ENCODE data around the gene MCC.

MCC gene

DNA sequence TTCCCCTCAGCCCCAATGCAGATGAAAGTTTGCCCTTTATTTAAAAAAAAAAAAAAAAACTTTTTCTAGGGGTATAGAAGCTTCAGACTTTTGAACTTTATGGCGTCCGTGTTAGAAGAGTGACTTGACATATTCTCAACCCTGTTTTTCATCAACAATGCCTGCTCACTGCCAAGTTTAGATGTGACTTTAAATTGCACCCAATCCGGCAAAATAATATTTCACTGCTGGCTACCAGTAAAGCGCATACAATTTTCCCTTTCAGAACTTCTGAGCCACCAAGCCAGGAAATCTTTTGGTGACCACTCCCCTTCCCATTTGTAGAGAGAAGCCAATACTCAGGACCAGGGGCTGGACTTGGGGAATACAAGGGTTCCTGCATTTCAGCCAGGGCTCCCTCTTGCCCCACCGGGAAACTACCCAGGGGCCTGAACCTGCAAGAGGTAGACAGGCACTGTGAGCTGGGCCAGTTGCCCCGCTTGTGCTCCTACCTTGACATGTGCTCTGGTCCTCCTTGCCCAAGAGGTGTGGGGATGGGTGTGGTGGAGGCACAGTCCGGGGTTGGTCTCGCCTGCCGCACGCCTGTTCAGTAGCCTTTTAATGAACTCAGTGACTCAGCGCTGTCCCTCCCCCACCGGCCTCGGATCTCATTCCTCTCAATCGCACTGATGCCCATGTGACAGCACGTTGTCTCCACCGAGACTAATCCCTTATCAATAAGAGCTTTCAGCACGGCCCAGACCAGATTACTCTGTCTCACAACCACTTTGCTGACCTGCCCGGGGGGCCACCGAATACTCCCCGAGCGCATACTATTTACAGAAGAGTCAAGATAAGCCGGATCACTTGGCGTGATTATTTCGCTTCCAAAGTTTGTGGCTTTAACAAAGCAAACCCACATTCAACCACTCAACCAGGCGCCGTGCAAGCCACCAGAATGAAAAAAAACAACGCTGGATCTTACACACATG, 285.2 kb downstream of the MCC start:
- Histone ChIP-seq H2BK12ac (ENCODE audit: low read length) (no peak overlapping the region), H4K91ac (ENCODE audit: low read depth, low read length) (no peak overlapping the region), H3K27me3 (ENCODE audit: insufficient read depth, low read length) (no peaks in the 10 kb centered on the region), H3K14ac (ENCODE audit: low read length) (no peak overlapping the region), H2BK120ac (ENCODE audit: insufficient read depth, low read length, poor library complexity) (no peak overlapping the region), H2BK5ac (ENCODE audit: low read depth, low read length, poor library complexity) (no peak overlapping the region), H2AK5ac (ENCODE audit: low read length) (no peak overlapping the region), H3K18ac (ENCODE audit: low read length) (no peak overlapping the region), H3K4me1 (ENCODE audit: control insufficient read depth in 1 of 2, insufficient read depth in 2 of 2, low read length in 2 of 2) (peaks cover 14 to 19% of the 10 kb centered on the region in 2 experiments), H4K12ac (ENCODE audit: low read depth, low read length) (no peak overlapping the region), H3K4me3 (ENCODE audit: low read depth, low read length) (no peak overlapping the region), H3K79me1 (ENCODE audit: low read length) (no peaks in the 10 kb centered on the region), H3K23ac (ENCODE audit: low read length) (no peak overlapping the region), H3K9me3 (ENCODE audit: insufficient read depth, low read depth, low read length) (no peaks in the 10 kb centered on the region), H3K36me3 (ENCODE audit: control insufficient read depth in 1 of 2, insufficient read depth in 2 of 2, low read length in 2 of 2) (no peaks in the 10 kb centered on the region), H3K9ac (ENCODE audit: low read length) (no peak overlapping the region), H3K4me2 (ENCODE audit: low read length) (no peak overlapping the region), H3K79me2 (ENCODE audit: control insufficient read depth, insufficient read depth, low read length, poor library complexity) (no peaks in the 10 kb centered on the region), H3K4ac (ENCODE audit: low read depth, low read length) (no peak overlapping the region), H3K27ac (ENCODE audit: low read depth, low read length) (no peak overlapping the region), H4K8ac (ENCODE audit: low read depth, low read length) (no peak overlapping the region), H2AFZ (ENCODE audit: insufficient read depth, low read length, poor library complexity) (no peak overlapping the region)
- DNase-seq = no peak
- no CpG with 5 or more reads among the region's 27 CpGs for WGBS (ENCODE audit: extremely low coverage, insufficient coverage, insufficient read length)

DNA sequence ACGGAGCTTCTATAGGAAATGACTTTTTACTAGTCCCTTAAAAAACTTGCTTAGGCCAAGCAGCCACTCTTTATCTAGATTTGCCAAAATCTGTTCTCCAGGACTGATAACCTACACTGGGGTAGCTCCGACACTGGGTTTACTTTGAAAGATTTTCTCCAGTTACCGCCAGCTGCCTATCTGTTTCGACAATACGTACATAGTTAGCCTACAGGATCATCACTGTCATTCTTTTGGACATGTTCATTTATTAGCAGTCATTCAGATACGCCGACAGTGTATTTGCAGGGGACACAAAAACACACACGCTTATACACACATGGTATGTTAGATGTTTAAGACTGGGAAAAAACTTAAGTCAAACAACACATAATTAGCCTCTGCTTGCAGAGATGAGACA, 286.0 kb downstream of the MCC start:
- no peak overlapping the region for H3K4me2 ChIP-seq (ENCODE audit: low read length)
- H3K9me3 ChIP-seq (ENCODE audit: insufficient read depth, low read depth, low read length) = no peaks in the 10 kb centered on the region
- H2BK120ac ChIP-seq (ENCODE audit: insufficient read depth, low read length, poor library complexity) = no peak overlapping the region
- no peak overlapping the region for H2BK12ac ChIP-seq (ENCODE audit: low read length)
- no peak overlapping the region for H3K4me3 ChIP-seq (ENCODE audit: low read depth, low read length)
- peak in 1 of 2 donors; percentile 49 for DNase-seq
- H3K4ac ChIP-seq (ENCODE audit: low read depth, low read length) = no peak overlapping the region
- H4K8ac ChIP-seq (ENCODE audit: low read depth, low read length) = no peak overlapping the region
- no peak overlapping the region for H3K9ac ChIP-seq (ENCODE audit: low read length)
- no peak overlapping the region for H3K27ac ChIP-seq (ENCODE audit: low read depth, low read length)
- no peak overlapping the region for H3K18ac ChIP-seq (ENCODE audit: low read length)
- no peaks in the 10 kb centered on the region for H3K79me1 ChIP-seq (ENCODE audit: low read length)
- H4K12ac ChIP-seq (ENCODE audit: low read depth, low read length) = no peak overlapping the region
- H3K36me3 ChIP-seq (ENCODE audit: control insufficient read depth in 1 of 2, insufficient read depth in 2 of 2, low read length in 2 of 2) = no peaks in the 10 kb centered on the region
- H2AFZ ChIP-seq (ENCODE audit: insufficient read depth, low read length, poor library complexity) = no peak overlapping the region
- H3K4me1 ChIP-seq (ENCODE audit: control insufficient read depth in 1 of 2, insufficient read depth in 2 of 2, low read length in 2 of 2) = peaks cover 14 to 24% of the 10 kb centered on the region in 2 experiments
- WGBS (ENCODE audit: extremely low coverage, insufficient coverage, insufficient read length) = no CpG with 5 or more reads among the region's 8 CpGs
- no peak overlapping the region for H3K23ac ChIP-seq (ENCODE audit: low read length)
- no peak overlapping the region for H4K91ac ChIP-seq (ENCODE audit: low read depth, low read length)
- H3K79me2 ChIP-seq (ENCODE audit: control insufficient read depth, insufficient read depth, low read length, poor library complexity) = no peaks in the 10 kb centered on the region
- no peak overlapping the region for H3K14ac ChIP-seq (ENCODE audit: low read length)
- no peak overlapping the region for H2AK5ac ChIP-seq (ENCODE audit: low read length)
- no peak overlapping the region for H2BK5ac ChIP-seq (ENCODE audit: low read depth, low read length, poor library complexity)
- H3K27me3 ChIP-seq (ENCODE audit: insufficient read depth, low read length) = no peaks in the 10 kb centered on the region

DNA sequence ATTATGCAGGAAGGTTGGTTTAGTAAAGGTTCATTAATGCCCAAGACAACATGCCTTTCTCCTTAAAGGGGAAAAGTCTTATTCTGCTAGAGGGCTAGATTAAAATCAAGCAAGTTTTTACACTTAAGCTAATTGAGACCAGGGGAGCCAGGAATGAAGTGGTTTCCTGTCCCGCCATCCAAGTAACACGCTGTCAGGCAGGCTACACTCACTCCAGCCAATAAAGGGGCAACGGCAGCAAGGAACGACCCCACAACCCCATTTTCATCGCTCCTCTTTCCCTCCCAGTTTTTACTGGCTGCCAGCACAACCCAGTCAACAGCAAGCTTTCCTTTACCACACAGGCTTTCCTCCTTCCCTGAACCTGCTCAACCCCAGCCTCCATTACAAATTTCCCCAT, 286.5 kb downstream of the MCC start:
- H3K27ac ChIP-seq (ENCODE audit: low read depth, low read length) = no peak overlapping the region
- H3K4ac ChIP-seq (ENCODE audit: low read depth, low read length) = no peak overlapping the region
- no peak overlapping the region for H4K8ac ChIP-seq (ENCODE audit: low read depth, low read length)
- no peak overlapping the region for H3K23ac ChIP-seq (ENCODE audit: low read length)
- no peak overlapping the region for H2AFZ ChIP-seq (ENCODE audit: insufficient read depth, low read length, poor library complexity)
- H3K79me1 ChIP-seq (ENCODE audit: low read length) = no peaks in the 10 kb centered on the region
- H3K4me2 ChIP-seq (ENCODE audit: low read length) = no peak overlapping the region
- H2BK120ac ChIP-seq (ENCODE audit: insufficient read depth, low read length, poor library complexity) = no peak overlapping the region
- no peak overlapping the region for H2BK5ac ChIP-seq (ENCODE audit: low read depth, low read length, poor library complexity)
- no peaks in the 10 kb centered on the region for H3K79me2 ChIP-seq (ENCODE audit: control insufficient read depth, insufficient read depth, low read length, poor library complexity)
- H4K12ac ChIP-seq (ENCODE audit: low read depth, low read length) = no peak overlapping the region
- no peak overlapping the region for H3K9ac ChIP-seq (ENCODE audit: low read length)
- H2BK12ac ChIP-seq (ENCODE audit: low read length) = no peak overlapping the region
- WGBS (ENCODE audit: extremely low coverage, insufficient coverage, insufficient read length) = no CpG with 5 or more reads among the region's 5 CpGs
- no peak overlapping the region for H3K4me3 ChIP-seq (ENCODE audit: low read depth, low read length)
- H3K18ac ChIP-seq (ENCODE audit: low read length) = no peak overlapping the region
- no peak for DNase-seq
- H3K36me3 ChIP-seq (ENCODE audit: control insufficient read depth in 1 of 2, insufficient read depth in 2 of 2, low read length in 2 of 2) = no peaks in the 10 kb centered on the region
- H4K91ac ChIP-seq (ENCODE audit: low read depth, low read length) = no peak overlapping the region
- no peak overlapping the region for H3K14ac ChIP-seq (ENCODE audit: low read length)
- H3K9me3 ChIP-seq (ENCODE audit: insufficient read depth, low read depth, low read length) = no peaks in the 10 kb centered on the region
- no peaks in the 10 kb centered on the region for H3K27me3 ChIP-seq (ENCODE audit: insufficient read depth, low read length)
- H3K4me1 ChIP-seq (ENCODE audit: control insufficient read depth in 1 of 2, insufficient read depth in 2 of 2, low read length in 2 of 2) = peaks cover 14 to 24% of the 10 kb centered on the region in 2 experiments
- H2AK5ac ChIP-seq (ENCODE audit: low read length) = no peak overlapping the region

DNA sequence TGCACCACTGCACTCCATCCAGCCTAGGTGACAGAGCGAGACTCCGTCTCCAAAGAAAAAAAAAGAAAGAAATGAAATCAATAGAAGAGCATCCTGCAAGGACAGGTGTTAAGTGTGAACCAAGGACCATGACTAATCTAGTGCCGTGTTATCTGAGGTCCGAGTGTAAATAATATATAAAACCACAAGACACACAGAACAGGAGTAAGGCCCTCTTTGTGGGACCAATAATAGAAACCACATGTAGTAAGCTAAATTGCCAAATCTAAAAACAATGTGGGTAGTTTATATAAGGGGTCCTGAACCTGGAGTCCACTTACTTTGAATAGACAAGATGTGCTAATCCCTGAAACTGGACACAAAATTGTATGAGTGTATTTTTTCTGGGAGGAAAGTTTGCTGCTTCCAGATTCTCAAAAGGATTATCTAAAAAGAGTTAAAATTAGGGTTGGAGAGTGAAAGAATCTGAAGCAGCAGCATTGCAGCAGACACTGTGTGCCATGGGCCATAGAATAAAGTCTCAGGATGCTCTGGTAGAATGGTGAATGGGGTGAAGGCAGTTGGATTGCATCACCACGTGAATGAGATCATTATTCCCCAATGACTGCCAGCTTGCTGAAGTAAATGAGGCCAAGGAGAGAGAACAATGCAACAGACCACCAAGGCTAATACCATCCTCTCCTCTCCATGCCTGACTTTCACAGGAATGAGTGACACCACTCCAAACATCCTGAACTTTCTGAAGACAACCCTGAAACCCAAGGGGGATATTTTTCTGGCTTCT, 288.9 kb downstream of the MCC start:
- H3K79me1 ChIP-seq (ENCODE audit: low read length) = no peaks in the 10 kb centered on the region
- H2BK12ac ChIP-seq (ENCODE audit: low read length) = no peak overlapping the region
- H3K4me2 ChIP-seq (ENCODE audit: low read length) = no peak overlapping the region
- H2AFZ ChIP-seq (ENCODE audit: insufficient read depth, low read length, poor library complexity) = no peak overlapping the region
- H3K27ac ChIP-seq (ENCODE audit: low read depth, low read length) = no peak overlapping the region
- no peak overlapping the region for H3K4me3 ChIP-seq (ENCODE audit: low read depth, low read length)
- peaks cover 7 to 16% of the 10 kb centered on the region in 2 experiments for H3K4me1 ChIP-seq (ENCODE audit: control insufficient read depth in 1 of 2, insufficient read depth in 2 of 2, low read length in 2 of 2)
- H2AK5ac ChIP-seq (ENCODE audit: low read length) = no peak overlapping the region
- no peaks in the 10 kb centered on the region for H3K27me3 ChIP-seq (ENCODE audit: insufficient read depth, low read length)
- no peak overlapping the region for H2BK5ac ChIP-seq (ENCODE audit: low read depth, low read length, poor library complexity)
- H3K36me3 ChIP-seq (ENCODE audit: control insufficient read depth in 1 of 2, insufficient read depth in 2 of 2, low read length in 2 of 2) = no peaks in the 10 kb centered on the region
- no peak overlapping the region for H4K91ac ChIP-seq (ENCODE audit: low read depth, low read length)
- H3K9ac ChIP-seq (ENCODE audit: low read length) = no peak overlapping the region
- no peak overlapping the region for H3K18ac ChIP-seq (ENCODE audit: low read length)
- H3K14ac ChIP-seq (ENCODE audit: low read length) = no peak overlapping the region
- H4K12ac ChIP-seq (ENCODE audit: low read depth, low read length) = no peak overlapping the region
- H4K8ac ChIP-seq (ENCODE audit: low read depth, low read length) = no peak overlapping the region
- no peak for DNase-seq
- H3K9me3 ChIP-seq (ENCODE audit: insufficient read depth, low read depth, low read length) = peaks cover 1% of the 10 kb centered on the region
- no peaks in the 10 kb centered on the region for H3K79me2 ChIP-seq (ENCODE audit: control insufficient read depth, insufficient read depth, low read length, poor library complexity)
- H2BK120ac ChIP-seq (ENCODE audit: insufficient read depth, low read length, poor library complexity) = no peak overlapping the region
- H3K23ac ChIP-seq (ENCODE audit: low read length) = no peak overlapping the region
- no peak overlapping the region for H3K4ac ChIP-seq (ENCODE audit: low read depth, low read length)
- WGBS (ENCODE audit: extremely low coverage, insufficient coverage, insufficient read length) = no CpG with 5 or more reads among the region's 5 CpGs
